GM06990 (cell line): ENCODE results near the gene MED12L.
A peak's percentile ranks its signal among the peaks of the same experiment; 100 is the strongest.
"Not testable (repeated sequence)": the region's sequence is repeated elsewhere in the genome, so short reads cannot be mapped to it uniquely, and the experiment has no call there.

Experiments
- DNase-seq: peaks from one replicate; pipeline ENCODE4 v3.0.0-alpha.2; 2011; ENCODE audit not compliant: insufficient read length; ENCODE audit errors: extremely low read depth
- H3K27me3 ChIP-seq: replicated peaks from 2 replicates; pipeline ENCODE4 v1.6.0; 2011; ENCODE audit warnings: low read length; ENCODE audit not compliant: control insufficient read depth, insufficient read depth
- H3K36me3 ChIP-seq: 2 replicates; pipeline ENCODE4 v1.5.1; 2011; ENCODE audit warnings: low read length; ENCODE audit not compliant: control insufficient read depth, insufficient read depth
- H3K4me3 ChIP-seq: replicated peaks from 2 replicates; pipeline ENCODE4 v1.5.1; 2011; ENCODE audit warnings: low read depth, mild to moderate bottlenecking, control low read depth, low read length
- TF ChIP-seq, protein P1 (sequence below): IDR thresholded peaks from 2 replicates; pipeline ENCODE4 v1.5.1; 2011; ENCODE audit warnings: low read length, control low read depth, mild to moderate bottlenecking, inconsistent platforms; ENCODE audit not compliant: insufficient read depth, poor library complexity, severe bottlenecking

Gene MED12L

GRCh38 chr3:151226825-151227224 is 141.4 kb downstream of the MED12L start:
- Histone ChIP-seq H3K4me3 (no peak overlapping the region), H3K27me3 (no peaks in the 10 kb centered on the region), H3K36me3 (no peaks in the 10 kb centered on the region)
- DNase-seq, result no peak
- TF ChIP-seq, protein P1, sequence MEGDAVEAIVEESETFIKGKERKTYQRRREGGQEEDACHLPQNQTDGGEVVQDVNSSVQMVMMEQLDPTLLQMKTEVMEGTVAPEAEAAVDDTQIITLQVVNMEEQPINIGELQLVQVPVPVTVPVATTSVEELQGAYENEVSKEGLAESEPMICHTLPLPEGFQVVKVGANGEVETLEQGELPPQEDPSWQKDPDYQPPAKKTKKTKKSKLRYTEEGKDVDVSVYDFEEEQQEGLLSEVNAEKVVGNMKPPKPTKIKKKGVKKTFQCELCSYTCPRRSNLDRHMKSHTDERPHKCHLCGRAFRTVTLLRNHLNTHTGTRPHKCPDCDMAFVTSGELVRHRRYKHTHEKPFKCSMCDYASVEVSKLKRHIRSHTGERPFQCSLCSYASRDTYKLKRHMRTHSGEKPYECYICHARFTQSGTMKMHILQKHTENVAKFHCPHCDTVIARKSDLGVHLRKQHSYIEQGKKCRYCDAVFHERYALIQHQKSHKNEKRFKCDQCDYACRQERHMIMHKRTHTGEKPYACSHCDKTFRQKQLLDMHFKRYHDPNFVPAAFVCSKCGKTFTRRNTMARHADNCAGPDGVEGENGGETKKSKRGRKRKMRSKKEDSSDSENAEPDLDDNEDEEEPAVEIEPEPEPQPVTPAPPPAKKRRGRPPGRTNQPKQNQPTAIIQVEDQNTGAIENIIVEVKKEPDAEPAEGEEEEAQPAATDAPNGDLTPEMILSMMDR, result no peak

- TF ChIP-seq, protein P1, result no peak
- no peak for DNase-seq
- Histone ChIP-seq H3K36me3 (no peaks in the 10 kb centered on the region), H3K27me3 (no peaks in the 10 kb centered on the region), H3K4me3 (no peak overlapping the region)
Measured at GRCh38 chr3:151227266-151227806, 141.9 kb downstream of the MED12L start.

GRCh38 chr3:151227807-151228665 is 142.6 kb downstream of the MED12L start:
- no peaks in the 10 kb centered on the region for H3K27me3 ChIP-seq
- DNase-seq, result peak; percentile 53
- no peak overlapping the region for H3K4me3 ChIP-seq
- TF ChIP-seq, protein P1, result peak; percentile 89
- no peaks in the 10 kb centered on the region for H3K36me3 ChIP-seq

- no peak for DNase-seq
- Histone ChIP-seq H3K27me3 (no peaks in the 10 kb centered on the region), H3K4me3 (no peak overlapping the region), H3K36me3 (no peaks in the 10 kb centered on the region)
- TF ChIP-seq, protein P1, result no peak
Measured at GRCh38 chr3:151228666-151229040, 143.2 kb downstream of the MED12L start.

- Histone ChIP-seq H3K4me3 (no peak overlapping the region; the same call in 1 of the 2 replicates), H3K36me3 (no peaks in the 10 kb centered on the region), H3K27me3 (no peaks in the 10 kb centered on the region)
- TF ChIP-seq, protein P1, result no peak
- DNase-seq, result peak; percentile 13
Measured at GRCh38 chr3:151230646-151231045, 145.2 kb downstream of the MED12L start.

DNA sequence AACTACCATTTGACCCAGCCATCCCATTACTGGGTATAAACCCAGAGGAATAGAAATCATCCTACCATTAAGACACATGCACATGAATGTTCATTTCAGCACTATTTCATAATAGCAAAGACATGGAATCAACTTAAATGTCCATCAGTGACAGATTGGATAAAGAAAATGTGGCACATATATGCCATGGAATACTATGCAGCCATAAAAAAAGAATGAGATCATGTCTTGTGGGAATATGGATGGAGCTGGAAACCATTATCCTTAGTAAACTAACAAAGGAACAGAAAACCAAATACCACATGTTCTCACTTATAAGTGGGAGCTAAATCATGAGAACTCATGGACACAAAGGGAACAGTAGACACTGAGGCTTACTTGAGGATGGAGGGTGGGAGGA is 146.9 kb downstream of the MED12L start:
- not testable (repeated sequence) for DNase-seq, H3K36me3 ChIP-seq, H3K27me3 ChIP-seq, H3K4me3 ChIP-seq
